Fibroblast of mammary gland (primary cell): ENCODE measurements around the gene PRICKLE2.

Experiments used
- DNase-seq: peaks from one replicate; pipeline ENCODE4 v3.0.0-alpha.2; 2010; ENCODE audit warnings: low read depth
- H3K4me3 ChIP-seq: 2 replicates; pipeline ENCODE4 v1.5.1; 2011; ENCODE audit warnings: low read depth, mild to moderate bottlenecking, low read length, moderate library complexity; ENCODE audit not compliant: control insufficient read depth
- CTCF ChIP-seq: conservative IDR thresholded peaks from 2 replicates; pipeline ENCODE4 v1.5.1; 2011; ENCODE audit warnings: low read depth, low read length, inconsistent platforms; ENCODE audit not compliant: control insufficient read depth, insufficient read depth

PRICKLE2 gene

GRCh38 chr3:64215103-64215502, 10.2 kb downstream of the PRICKLE2 start:
- H3K4me3 ChIP-seq, result peak overlapping the region; percentile 47
- DNase-seq, result no peak
- TF ChIP-seq CTCF, result no peak

- peak overlapping the region; percentile 47 for H3K4me3 ChIP-seq
- no peak for TF ChIP-seq CTCF
Measured at GRCh38 chr3:64214381-64215018, 10.8 kb downstream of the PRICKLE2 start.

GRCh38 chr3:64213962-64214379, 11.3 kb downstream of the PRICKLE2 start:
- no peak for TF ChIP-seq CTCF
- DNase-seq, result peak; percentile 93
- H3K4me3 ChIP-seq, result peak overlapping the region; percentile 47

More at GRCh38 chr3:64214381-64215018, 10.8 kb downstream of the PRICKLE2 start:
- DNase-seq, result peak; percentile 89

- TF ChIP-seq CTCF, result no peak
- H3K4me3 ChIP-seq, result no peak overlapping the region
- peak; percentile 40 for DNase-seq
Measured at GRCh38 chr3:64213224-64213878, 11.9 kb downstream of the PRICKLE2 start.

GRCh38 chr3:64209866-64210621, 15.2 kb downstream of the PRICKLE2 start:
- H3K4me3 ChIP-seq, result no peak overlapping the region
- TF ChIP-seq CTCF, result no peak
- DNase-seq, result peak; percentile 71

- DNase-seq, result peak; percentile 90
- TF ChIP-seq CTCF, result no peak
- no peak overlapping the region for H3K4me3 ChIP-seq
Measured at GRCh38 chr3:64207289-64208080, 17.8 kb downstream of the PRICKLE2 start.
